ENCODE measurements around the gene NAA30. TPM values are rescaled to one million over a fixed set of nuclear protein-coding genes. Genes with fewer than 3 reads are reported as not detected.

The NAA30 gene
- total RNA-seq, result 11.0 and 12.1 TPM in 2 replicates

DNA sequence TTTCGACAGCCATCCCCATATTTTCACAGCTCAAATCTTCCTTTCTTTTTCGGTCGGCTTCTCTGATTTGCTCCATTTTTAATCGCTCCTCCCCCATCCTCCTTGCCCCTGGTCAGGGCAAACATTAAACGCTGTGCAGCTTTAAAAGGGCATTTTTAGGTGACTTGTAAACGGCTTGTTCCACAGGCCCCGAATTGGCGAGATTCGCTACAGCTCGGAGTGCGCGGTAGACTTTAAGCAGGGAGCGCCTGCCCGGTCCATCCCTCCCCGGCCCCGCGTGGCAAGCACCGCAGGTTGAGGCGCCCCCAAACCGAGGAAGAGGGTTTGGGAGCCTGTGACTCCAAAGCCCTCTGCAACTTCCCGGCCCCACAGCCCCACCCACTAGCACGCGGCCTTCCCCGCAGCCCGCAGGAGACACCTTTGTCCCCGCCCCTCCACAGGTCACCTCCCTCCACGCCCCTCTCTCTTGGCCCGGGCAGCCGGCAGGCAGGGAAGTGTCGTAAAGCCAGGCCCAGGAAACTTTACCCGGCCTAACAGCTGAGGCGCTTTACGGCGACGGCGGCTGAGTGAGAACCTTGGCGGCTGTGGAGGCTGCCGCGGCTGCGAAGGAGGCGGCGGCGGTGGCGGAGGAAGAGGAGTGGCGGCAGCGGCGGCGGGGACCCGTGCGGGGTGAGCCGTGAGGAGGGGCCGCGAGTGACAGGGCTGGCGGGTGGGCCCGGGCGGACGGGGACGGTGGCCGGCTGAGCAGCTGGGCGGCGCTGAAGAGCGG is at the start of gene NAA30:
TSS of gene NAA30 (plus strand) at position 550 of the 769 bp plus-strand sequence. CDS start 372 bp downstream, outside the sequence.

Other genes with a start within 250 kb of the NAA30 start
- gene EXOC5, start 121.7 kb upstream of the NAA30 start, total RNA-seq, result 27.7 and 45.9 TPM in 2 replicates
- 11.2 and 17.4 TPM in 2 replicates for gene AP5M1, start 121.6 kb upstream of the NAA30 start, total RNA-seq
- not detected in 2 replicates for gene CCDC198, start 103.3 kb downstream of the NAA30 start, total RNA-seq